IMR-90 (cell line): Measurements from ENCODE around the gene ELL. TPM values are rescaled to one million over a fixed set of nuclear protein-coding genes. Genes with fewer than 3 reads are reported as not detected.
A peak's percentile ranks its signal among the peaks of the same experiment; 100 is the strongest.

Experiments used
- ATAC-seq: fragments of 200-7000 bp; cut with Tn5 transposase; 2 replicates; pipeline ENCODE4 v1.9.1; 2020; ENCODE audit warnings: low read depth, mild to moderate bottlenecking, moderate library complexity
- BruUV-seq: library from RNA; stranded (reverse); fragments of 400-500 nt; replicated peaks from 2 replicates; lab custom pipeline; 2021; lab: Mats Ljungman, UMichigan
- CTCF ChIA-PET: fragments of 300-600 bp; formaldehyde crosslinking; extraction: SDS; loops from one replicate; lab custom pipeline; 2021; ENCODE audit warnings: antibody characterized with exemption; lab: Yijun Ruan, JAX
- POLR2A ChIA-PET: fragments of 300-600 bp; sonication (Branson Sonifier 250); formaldehyde crosslinking; loops from one replicate; lab custom pipeline; 2022; ENCODE audit warnings: antibody characterized with exemption; ENCODE audit not compliant: unreplicated experiment; lab: Charles Lee
- DNase-seq: peaks from one replicate; pipeline ENCODE4 v3.0.0; 2013
- H2AFZ ChIP-seq: replicated peaks from 2 replicates; pipeline ENCODE3; 2013; ENCODE audit warnings: low read length, mild to moderate bottlenecking; ENCODE audit not compliant: poor library complexity
- H2AK5ac ChIP-seq: 2 replicates; pipeline ENCODE4 v1.6.1; 2013; ENCODE audit warnings: low read depth, low read length, inconsistent platforms
- H2AK9ac ChIP-seq: replicated peaks from 2 replicates; pipeline ENCODE3; 2013; ENCODE audit warnings: mild to moderate bottlenecking, low read depth, low read length, moderate library complexity; ENCODE audit not compliant: poor library complexity
- H2BK120ac ChIP-seq: 2 replicates; pipeline ENCODE4 v1.6.1; 2013; ENCODE audit warnings: low read depth, low read length, inconsistent platforms
- H2BK15ac ChIP-seq: 3 replicates; pipeline ENCODE4 v1.6.1; 2013; ENCODE audit warnings: low read depth, low read length, inconsistent platforms
- H2BK20ac ChIP-seq: 2 replicates; pipeline ENCODE4 v1.6.1; 2013; ENCODE audit warnings: low read depth, mild to moderate bottlenecking, inconsistent platforms, low read length, moderate library complexity
- H2BK5ac ChIP-seq: 2 replicates; pipeline ENCODE4 v1.6.1; 2013; ENCODE audit warnings: mild to moderate bottlenecking, low read depth, low read length, inconsistent platforms; ENCODE audit not compliant: poor library complexity, severe bottlenecking
- H3K14ac ChIP-seq: replicated peaks from 2 replicates; pipeline ENCODE4 v1.6.1; 2013; ENCODE audit warnings: low read depth, low read length, inconsistent platforms
- H3K18ac ChIP-seq: 2 replicates; pipeline ENCODE4 v1.6.1; 2013; ENCODE audit warnings: low read depth, low read length, control low read depth
- H3K23ac ChIP-seq: 2 replicates; pipeline ENCODE4 v1.6.1; 2013; ENCODE audit warnings: low read depth, low read length, inconsistent platforms
- H3K27ac ChIP-seq: 2 replicates; pipeline ENCODE4 v1.5.1; 2013; ENCODE audit warnings: mild to moderate bottlenecking, control low read depth, low read length; ENCODE audit not compliant: insufficient read depth
- H3K27me3 ChIP-seq: 2 replicates; pipeline ENCODE4 v1.6.1; 2013; ENCODE audit warnings: low read length; ENCODE audit not compliant: control insufficient read depth, insufficient read depth
- H3K36me3 ChIP-seq: 2 replicates; pipeline ENCODE4 v1.6.1; 2013; ENCODE audit warnings: low read length, mixed read lengths; ENCODE audit not compliant: control insufficient read depth, insufficient read depth
- H3K4ac ChIP-seq: 2 replicates; pipeline ENCODE4 v1.6.1; 2013; ENCODE audit warnings: low read depth, low read length, inconsistent platforms
- H3K4me1 ChIP-seq: 2 replicates; pipeline ENCODE4 v1.6.1; 2013; ENCODE audit warnings: low read length, mixed read lengths; ENCODE audit not compliant: control insufficient read depth, insufficient read depth
- H3K4me2 ChIP-seq: 2 replicates; pipeline ENCODE4 v1.6.1; 2013; ENCODE audit warnings: low read depth, mild to moderate bottlenecking, control low read depth, low read length, moderate library complexity
- H3K4me3 ChIP-seq: 2 replicates; pipeline ENCODE4 v1.5.1; 2013; ENCODE audit warnings: low read depth, mild to moderate bottlenecking, control low read depth, low read length, moderate library complexity; ENCODE audit not compliant: insufficient read depth
- H3K56ac ChIP-seq: 2 replicates; pipeline ENCODE4 v1.6.1; 2013; ENCODE audit warnings: low read length, inconsistent platforms; ENCODE audit not compliant: insufficient read depth; ENCODE audit errors: extremely low read depth
- H3K79me1 ChIP-seq, 2 experiments: 2 replicates each; pipeline ENCODE4 v1.6.1; 2013; ENCODE audit warnings: low read length in 2 of 2, inconsistent platforms in 1 of 2, low read depth in 1 of 2
- H3K9ac ChIP-seq: 2 replicates; pipeline ENCODE4 v1.6.1; 2013; ENCODE audit warnings: low read depth, low read length, control low read depth
- H3K9me1 ChIP-seq: 2 replicates; pipeline ENCODE4 v1.6.1; 2013; ENCODE audit warnings: low read length, inconsistent platforms; ENCODE audit not compliant: insufficient read depth
- H3K9me3 ChIP-seq: 2 replicates; pipeline ENCODE4 v1.6.1; 2013; ENCODE audit warnings: low read length; ENCODE audit not compliant: control insufficient read depth, insufficient read depth
- H4K20me1 ChIP-seq: 2 replicates; pipeline ENCODE4 v1.6.1; 2013; ENCODE audit warnings: low read length, inconsistent platforms; ENCODE audit not compliant: insufficient read depth
- H4K5ac ChIP-seq: 2 replicates; pipeline ENCODE4 v1.6.1; 2013; ENCODE audit warnings: mild to moderate bottlenecking, low read depth, low read length, control low read depth
- H4K8ac ChIP-seq, 2 experiments: 2 replicates each; pipeline ENCODE4 v1.6.1; 2013; ENCODE audit warnings: low read depth in 2 of 2, low read length in 2 of 2, control low read depth in 1 of 2, inconsistent platforms in 1 of 2
- H4K91ac ChIP-seq: 2 replicates; pipeline ENCODE4 v1.6.1; 2013; ENCODE audit warnings: low read depth, low read length, inconsistent platforms; ENCODE audit not compliant: insufficient read depth
- CEBPB ChIP-seq: IDR thresholded peaks from 2 replicates; pipeline ENCODE4 v1.6.1; 2012; ENCODE audit warnings: low read depth, low read length, improper control_type of control experiment
- CHD1 ChIP-seq: IDR thresholded peaks from 2 replicates; pipeline ENCODE4 v1.6.1; 2012; ENCODE audit warnings: low read depth, low read length, improper control_type of control experiment
- FOS ChIP-seq: fragments of 150-350 bp; IDR thresholded peaks from 2 replicates; pipeline ENCODE4 v1.6.1; 2016; ENCODE audit warnings: low read depth, low read length
- MAFK ChIP-seq: IDR thresholded peaks from 2 replicates; pipeline ENCODE4 v1.6.1; 2012; ENCODE audit warnings: low read depth, low read length, improper control_type of control experiment
- MAZ ChIP-seq: IDR thresholded peaks from 2 replicates; pipeline ENCODE4 v1.6.1; 2012; ENCODE audit warnings: low read depth, mild to moderate bottlenecking, low read length, improper control_type of control experiment, moderate library complexity, borderline replicate concordance
- MXI1 ChIP-seq: IDR thresholded peaks from 2 replicates; pipeline ENCODE4 v1.6.1; 2012; ENCODE audit warnings: low read depth, mild to moderate bottlenecking, low read length, moderate library complexity, borderline replicate concordance
- NFE2L2 ChIP-seq: fragments of 150-350 bp; IDR thresholded peaks from 2 replicates; pipeline ENCODE4 v1.6.1; 2016; ENCODE audit warnings: low read depth, mild to moderate bottlenecking, low read length
- POLR2A ChIP-seq: IDR thresholded peaks from 2 replicates; pipeline ENCODE4 v1.6.1; 2012; ENCODE audit warnings: mild to moderate bottlenecking, low read depth, low read length
- RCOR1 ChIP-seq: IDR thresholded peaks from 2 replicates; pipeline ENCODE4 v1.6.1; 2012; ENCODE audit warnings: mild to moderate bottlenecking, low read length, improper control_type of control experiment; ENCODE audit not compliant: insufficient replicate concordance
- RFX5 ChIP-seq: IDR thresholded peaks from 2 replicates; pipeline ENCODE4 v1.8.0; 2012; ENCODE audit warnings: low read depth, mild to moderate bottlenecking, low read length, moderate library complexity
- SMC3 ChIP-seq: fragments of 150-350 bp; IDR thresholded peaks from 2 replicates; pipeline ENCODE4 v1.6.1; 2016; ENCODE audit warnings: low read depth, mild to moderate bottlenecking, antibody characterized with exemption, low read length, moderate library complexity
- WGBS, 2 experiments: methylation state at CpG; one replicate each; pipeline versions ENCODE4 v1.1.5 to v1.1.7; 2013; ENCODE audit warnings: missing lambda C conversion rate in 2 of 2; ENCODE audit not compliant: insufficient read length in 1 of 2; ENCODE audit errors: extremely low coverage in 2 of 2; 5-methylcytosine and 5-hydroxymethylcytosine counted together
- dilution Hi-C: fragments of 300-500 bp; cut with HindIII; formaldehyde crosslinking; loops from one replicate; pipeline ENCODE4 v1.14.3; 2018; ENCODE audit warnings: low sequenced_read_pairs; ENCODE audit not compliant: unreplicated experiment
- in situ Hi-C: fragments of 300-500 bp; cut with MboI; formaldehyde crosslinking; loops from 3 replicates; pipeline ENCODE4 v1.14.3; 2019; ENCODE audit warnings: low sequenced_read_pairs, inconsistent platforms, mixed read lengths
- intact Hi-C: fragments of 100-400 bp; cut with micrococcal nuclease; formaldehyde crosslinking; loops from 2 replicates; pipeline ENCODE4 v1.10.0; 2022
- polyA plus RNA-seq, 3 experiments: library from polyadenylated mRNA; depleted of rRNA; stranded (reverse); fragments of >200 nt; gene quantifications; 2 replicates each; pipeline ENCODE4 v1.2.3, GENCODE V29; 2012; ENCODE audit warnings: low replicate concordance in 1 of 3
- total RNA-seq: library from RNA; depleted of rRNA; stranded (reverse); fragments of >200 nt; gene quantifications from 2 replicates; pipeline ENCODE4 v1.2.3, GENCODE V29; 2012
- TF ChIP-seq, protein P1 (sequence below): conservative IDR thresholded peaks from 2 replicates; pipeline ENCODE4 v1.5.1; 2012; ENCODE audit warnings: mild to moderate bottlenecking, low read depth, low read length, improper control_type of control experiment
- TF ChIP-seq, protein P2 (sequence below): fragments of 150-350 bp; IDR thresholded peaks from 2 replicates; pipeline ENCODE4 v1.6.1; 2017; ENCODE audit warnings: mild to moderate bottlenecking, antibody characterized with exemption, low read length, low read depth
- TF ChIP-seq, protein P3 (sequence below): fragments of 150-350 bp; IDR thresholded peaks from 2 replicates; pipeline ENCODE4 v1.6.1; 2016; ENCODE audit warnings: low read depth, mild to moderate bottlenecking, low read length, moderate library complexity, borderline replicate concordance

Gene ELL
- total and polyA plus RNA-seq, 2 of the 4 experiments (the other 2 are of a cell fraction), result 6.3 to 13.1 TPM

DNA sequence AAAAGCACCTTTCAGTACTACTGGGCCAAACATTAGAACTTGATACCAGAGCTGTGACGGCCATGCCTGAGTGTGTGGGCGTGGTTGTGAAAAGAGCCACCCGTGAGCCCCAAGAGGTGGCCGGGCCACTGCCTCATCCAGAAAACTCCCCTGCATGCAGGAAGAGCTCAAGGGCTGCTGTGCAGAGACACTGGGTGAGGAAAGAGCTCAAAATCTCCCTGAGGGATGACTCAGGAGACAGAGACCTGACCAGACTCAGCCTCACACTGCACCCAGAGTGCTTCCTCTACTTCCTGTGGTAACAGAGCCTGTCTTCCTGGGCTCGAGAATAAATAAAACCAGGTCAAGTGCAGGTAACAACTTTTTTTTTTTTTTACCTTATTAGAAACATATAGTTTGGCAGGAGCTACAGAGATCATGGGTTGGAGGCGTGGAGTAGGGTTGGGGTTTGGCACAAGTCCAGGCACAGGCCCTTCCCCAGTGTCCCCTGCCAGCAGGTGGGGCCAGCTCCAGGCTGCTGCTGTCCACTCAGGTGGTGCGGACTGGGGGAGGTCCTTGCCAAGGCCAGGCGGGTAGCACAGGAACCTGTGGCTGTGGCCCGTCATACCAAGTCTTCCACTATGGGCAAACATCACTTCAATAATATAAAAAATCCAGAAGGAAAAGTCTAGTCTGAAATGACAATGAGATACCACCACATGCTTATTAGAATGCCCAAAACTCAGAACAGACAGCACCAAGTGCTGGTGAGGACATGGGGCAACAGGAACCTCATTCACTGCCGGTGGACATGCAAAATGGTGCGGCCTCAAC, 25.5 kb downstream of the ELL start:
- H3K9ac ChIP-seq, result no peak overlapping the region
- ATAC-seq, result peak; percentile 70
- TF ChIP-seq CEBPB (peak; percentile 33; the same call in 1 of the 2 replicates), CHD1 (no peak), RCOR1 (no peak), MAFK (no peak), NFE2L2 (peak; percentile 26; the same call in 1 of the 2 replicates), SMC3 (no peak), MAZ (peak; percentile 21; the same call in 1 of the 2 replicates), FOS (peak; percentile 24; the same call in 1 of the 2 replicates), POLR2A (no peak), MXI1 (no peak), RFX5 (no peak)
- TF ChIP-seq, protein P1, sequence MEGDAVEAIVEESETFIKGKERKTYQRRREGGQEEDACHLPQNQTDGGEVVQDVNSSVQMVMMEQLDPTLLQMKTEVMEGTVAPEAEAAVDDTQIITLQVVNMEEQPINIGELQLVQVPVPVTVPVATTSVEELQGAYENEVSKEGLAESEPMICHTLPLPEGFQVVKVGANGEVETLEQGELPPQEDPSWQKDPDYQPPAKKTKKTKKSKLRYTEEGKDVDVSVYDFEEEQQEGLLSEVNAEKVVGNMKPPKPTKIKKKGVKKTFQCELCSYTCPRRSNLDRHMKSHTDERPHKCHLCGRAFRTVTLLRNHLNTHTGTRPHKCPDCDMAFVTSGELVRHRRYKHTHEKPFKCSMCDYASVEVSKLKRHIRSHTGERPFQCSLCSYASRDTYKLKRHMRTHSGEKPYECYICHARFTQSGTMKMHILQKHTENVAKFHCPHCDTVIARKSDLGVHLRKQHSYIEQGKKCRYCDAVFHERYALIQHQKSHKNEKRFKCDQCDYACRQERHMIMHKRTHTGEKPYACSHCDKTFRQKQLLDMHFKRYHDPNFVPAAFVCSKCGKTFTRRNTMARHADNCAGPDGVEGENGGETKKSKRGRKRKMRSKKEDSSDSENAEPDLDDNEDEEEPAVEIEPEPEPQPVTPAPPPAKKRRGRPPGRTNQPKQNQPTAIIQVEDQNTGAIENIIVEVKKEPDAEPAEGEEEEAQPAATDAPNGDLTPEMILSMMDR, result no peak
- TF ChIP-seq, protein P2, sequence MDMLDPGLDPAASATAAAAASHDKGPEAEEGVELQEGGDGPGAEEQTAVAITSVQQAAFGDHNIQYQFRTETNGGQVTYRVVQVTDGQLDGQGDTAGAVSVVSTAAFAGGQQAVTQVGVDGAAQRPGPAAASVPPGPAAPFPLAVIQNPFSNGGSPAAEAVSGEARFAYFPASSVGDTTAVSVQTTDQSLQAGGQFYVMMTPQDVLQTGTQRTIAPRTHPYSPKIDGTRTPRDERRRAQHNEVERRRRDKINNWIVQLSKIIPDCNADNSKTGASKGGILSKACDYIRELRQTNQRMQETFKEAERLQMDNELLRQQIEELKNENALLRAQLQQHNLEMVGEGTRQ, result no peak
- TF ChIP-seq, protein P3, sequence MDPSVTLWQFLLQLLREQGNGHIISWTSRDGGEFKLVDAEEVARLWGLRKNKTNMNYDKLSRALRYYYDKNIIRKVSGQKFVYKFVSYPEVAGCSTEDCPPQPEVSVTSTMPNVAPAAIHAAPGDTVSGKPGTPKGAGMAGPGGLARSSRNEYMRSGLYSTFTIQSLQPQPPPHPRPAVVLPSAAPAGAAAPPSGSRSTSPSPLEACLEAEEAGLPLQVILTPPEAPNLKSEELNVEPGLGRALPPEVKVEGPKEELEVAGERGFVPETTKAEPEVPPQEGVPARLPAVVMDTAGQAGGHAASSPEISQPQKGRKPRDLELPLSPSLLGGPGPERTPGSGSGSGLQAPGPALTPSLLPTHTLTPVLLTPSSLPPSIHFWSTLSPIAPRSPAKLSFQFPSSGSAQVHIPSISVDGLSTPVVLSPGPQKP, result no peak

More for the DNA sequence above, 25.5 kb downstream of the ELL start:
- Histone ChIP-seq H4K8ac (no peak overlapping the region), H2BK20ac (no peak overlapping the region), H2BK15ac (no peak overlapping the region), H3K4me1 (peaks cover 25% of the 10 kb centered on the region), H3K56ac (no peak overlapping the region), H3K4ac (no peak overlapping the region; the same call in 1 of the 2 replicates), H3K4me3 (no peak overlapping the region), H3K27ac (no peak overlapping the region), H2AK9ac (no peak overlapping the region), H3K36me3 (no peaks in the 10 kb centered on the region), H3K9me1 (peaks cover 65% of the 10 kb centered on the region), H3K4me2 (no peak overlapping the region), H3K27me3 (no peaks in the 10 kb centered on the region), H4K20me1 (peaks cover 100% of the 10 kb centered on the region), H4K91ac (no peak overlapping the region), H3K14ac (no peak overlapping the region), H2AK5ac (peak overlapping the region; percentile 1; the same call in 1 of the 2 replicates), H2BK120ac (no peak overlapping the region), H3K79me1 (peaks cover 20 to 100% of the 10 kb centered on the region in 2 experiments; a peak in 3 of 4 replicates), H3K9me3 (no peaks in the 10 kb centered on the region), H3K18ac (no peak overlapping the region), H2BK5ac (no peak overlapping the region), H3K23ac (no peak overlapping the region), H2AFZ (no peak overlapping the region), H4K5ac (no peak overlapping the region)
- ChIA-PET CTCF (no interaction called here), POLR2A (no interaction called here)
- intact Hi-C loops (no loop called here), in situ Hi-C loops (no loop called here), dilution Hi-C loops (no loop called here)
- 80% methylated on average over 1 of the region's 11 CpGs; no CpG with 5 or more reads in 1 of the 2 experiments for WGBS, 2 experiments
- no TSS peak for BruUV-seq
- DNase-seq, result peak; percentile 80
